ENCODE results near the gene ZNF232.
"Not testable (repeated sequence)": the region's sequence is repeated elsewhere in the genome, so short reads cannot be mapped to it uniquely, and the experiment has no call there.

DNA sequence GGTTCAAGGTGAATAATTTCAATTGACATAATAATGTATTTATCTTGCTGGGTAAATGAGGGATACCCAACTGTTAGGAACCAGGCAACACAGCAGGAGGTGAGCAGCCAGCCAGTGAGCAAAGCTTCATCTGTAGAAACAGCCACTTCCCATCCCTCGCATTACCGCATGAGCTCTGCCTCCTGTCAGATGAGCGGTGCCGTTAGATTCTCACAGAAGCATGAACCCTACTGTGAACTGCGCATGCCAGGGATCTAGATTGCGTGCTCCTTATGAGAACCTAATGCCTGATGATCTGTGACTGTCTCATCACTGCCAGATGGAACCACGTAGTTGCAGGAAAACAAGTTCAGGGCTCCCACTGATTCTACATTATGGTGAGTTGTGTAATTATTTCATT lies 13.2 kb upstream of the ZNF232 start:
- TF ChIP-seq, protein P1, sequence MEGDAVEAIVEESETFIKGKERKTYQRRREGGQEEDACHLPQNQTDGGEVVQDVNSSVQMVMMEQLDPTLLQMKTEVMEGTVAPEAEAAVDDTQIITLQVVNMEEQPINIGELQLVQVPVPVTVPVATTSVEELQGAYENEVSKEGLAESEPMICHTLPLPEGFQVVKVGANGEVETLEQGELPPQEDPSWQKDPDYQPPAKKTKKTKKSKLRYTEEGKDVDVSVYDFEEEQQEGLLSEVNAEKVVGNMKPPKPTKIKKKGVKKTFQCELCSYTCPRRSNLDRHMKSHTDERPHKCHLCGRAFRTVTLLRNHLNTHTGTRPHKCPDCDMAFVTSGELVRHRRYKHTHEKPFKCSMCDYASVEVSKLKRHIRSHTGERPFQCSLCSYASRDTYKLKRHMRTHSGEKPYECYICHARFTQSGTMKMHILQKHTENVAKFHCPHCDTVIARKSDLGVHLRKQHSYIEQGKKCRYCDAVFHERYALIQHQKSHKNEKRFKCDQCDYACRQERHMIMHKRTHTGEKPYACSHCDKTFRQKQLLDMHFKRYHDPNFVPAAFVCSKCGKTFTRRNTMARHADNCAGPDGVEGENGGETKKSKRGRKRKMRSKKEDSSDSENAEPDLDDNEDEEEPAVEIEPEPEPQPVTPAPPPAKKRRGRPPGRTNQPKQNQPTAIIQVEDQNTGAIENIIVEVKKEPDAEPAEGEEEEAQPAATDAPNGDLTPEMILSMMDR (conservative IDR thresholded peaks at IDR 0.05) = not testable (repeated sequence)
- not testable (repeated sequence) for TF ChIP-seq EZH2 (IDR thresholded peaks at IDR 0.05; ENCODE audit: low read depth)

Data from PC-9 (cell line).